Neuron (in vitro differentiated cells): ENCODE results near the gene FLNB.

Source experiments
- H2AFZ ChIP-seq: one replicate; pipeline ENCODE4 v1.6.1; 2013; ENCODE audit warnings: low read depth, mild to moderate bottlenecking, inconsistent platforms, low read length, moderate library complexity
- H3K27me3 ChIP-seq: one replicate; pipeline ENCODE4 v1.6.1; 2013; ENCODE audit warnings: low read length; ENCODE audit not compliant: insufficient read depth
- H3K36me3 ChIP-seq: one replicate; pipeline ENCODE4 v1.6.1; 2013; ENCODE audit warnings: low read length; ENCODE audit not compliant: insufficient read depth
- H3K4me1 ChIP-seq: one replicate; pipeline ENCODE4 v1.6.1; 2013; ENCODE audit warnings: low read length; ENCODE audit not compliant: insufficient read depth
- H3K4me3 ChIP-seq: 2 replicates; pipeline ENCODE4 v1.5.1; 2013; ENCODE audit warnings: mild to moderate bottlenecking, low read length, moderate library complexity
- H3K9me3 ChIP-seq: one replicate; pipeline ENCODE4 v1.6.1; 2013; ENCODE audit warnings: low read length

The FLNB gene

GRCh38 chr3:58152225-58153015 lies 144.2 kb downstream of the FLNB start:
- peaks cover 42% of the 10 kb centered on the region for H3K36me3 ChIP-seq
- no peak overlapping the region for H3K4me3 ChIP-seq
- peaks cover 6% of the 10 kb centered on the region for H3K4me1 ChIP-seq
- H3K9me3 ChIP-seq = no peaks in the 10 kb centered on the region
- no peak overlapping the region for H2AFZ ChIP-seq
- no peaks in the 10 kb centered on the region for H3K27me3 ChIP-seq

GRCh38 chr3:58153371-58153770 lies 145.1 kb downstream of the FLNB start:
- no peak overlapping the region for H2AFZ ChIP-seq
- no peaks in the 10 kb centered on the region for H3K9me3 ChIP-seq
- H3K4me3 ChIP-seq = no peak overlapping the region
- no peaks in the 10 kb centered on the region for H3K27me3 ChIP-seq
- H3K36me3 ChIP-seq = peaks cover 42% of the 10 kb centered on the region
- peaks cover 13% of the 10 kb centered on the region for H3K4me1 ChIP-seq

- peaks cover 13% of the 10 kb centered on the region for H3K4me1 ChIP-seq
- H3K4me3 ChIP-seq = no peak overlapping the region
- no peaks in the 10 kb centered on the region for H3K9me3 ChIP-seq
- H3K36me3 ChIP-seq = peaks cover 28% of the 10 kb centered on the region
- no peak overlapping the region for H2AFZ ChIP-seq
- no peaks in the 10 kb centered on the region for H3K27me3 ChIP-seq
These were observed 146.6 kb downstream of the FLNB start for GRCh38 chr3:58154626-58155449.

GRCh38 chr3:58155838-58156237 lies 147.6 kb downstream of the FLNB start:
- Histone ChIP-seq H3K36me3 (peaks cover 23% of the 10 kb centered on the region), H3K27me3 (no peaks in the 10 kb centered on the region), H3K9me3 (no peaks in the 10 kb centered on the region), H2AFZ (no peak overlapping the region), H3K4me1 (peaks cover 13% of the 10 kb centered on the region), H3K4me3 (no peak overlapping the region)

GRCh38 chr3:58157700-58158099 lies 149.5 kb downstream of the FLNB start:
- Histone ChIP-seq H3K27me3 (no peaks in the 10 kb centered on the region), H3K36me3 (peaks cover 23% of the 10 kb centered on the region), H3K4me3 (no peak overlapping the region), H2AFZ (no peak overlapping the region), H3K4me1 (peaks cover 13% of the 10 kb centered on the region), H3K9me3 (no peaks in the 10 kb centered on the region)

- Histone ChIP-seq H3K4me1 (peaks cover 13% of the 10 kb centered on the region), H3K4me3 (no peak overlapping the region), H2AFZ (no peak overlapping the region), H3K36me3 (peaks cover 24% of the 10 kb centered on the region), H3K27me3 (no peaks in the 10 kb centered on the region), H3K9me3 (no peaks in the 10 kb centered on the region)
These were observed 150.4 kb downstream of the FLNB start for GRCh38 chr3:58158442-58159153.

GRCh38 chr3:58160399-58160798 lies 152.2 kb downstream of the FLNB start:
- Histone ChIP-seq H2AFZ (no peak overlapping the region), H3K4me3 (no peak overlapping the region), H3K36me3 (peaks cover 16% of the 10 kb centered on the region), H3K9me3 (no peaks in the 10 kb centered on the region), H3K4me1 (peaks cover 13% of the 10 kb centered on the region), H3K27me3 (no peaks in the 10 kb centered on the region)

GRCh38 chr3:58161435-58162398 lies 153.5 kb downstream of the FLNB start:
- Histone ChIP-seq H3K9me3 (no peaks in the 10 kb centered on the region), H3K4me3 (no peak overlapping the region), H3K27me3 (no peaks in the 10 kb centered on the region), H3K4me1 (peaks cover 13% of the 10 kb centered on the region), H2AFZ (no peak overlapping the region), H3K36me3 (peaks cover 10% of the 10 kb centered on the region)

GRCh38 chr3:58163234-58163633 lies 155.0 kb downstream of the FLNB start:
- Histone ChIP-seq H3K9me3 (no peaks in the 10 kb centered on the region), H3K4me1 (no peaks in the 10 kb centered on the region), H3K4me3 (no peak overlapping the region), H3K36me3 (peaks cover 10% of the 10 kb centered on the region), H2AFZ (no peak overlapping the region), H3K27me3 (no peaks in the 10 kb centered on the region)

- no peaks in the 10 kb centered on the region for H3K4me1 ChIP-seq
- no peak overlapping the region for H2AFZ ChIP-seq
- no peaks in the 10 kb centered on the region for H3K9me3 ChIP-seq
- H3K4me3 ChIP-seq = no peak overlapping the region
- H3K36me3 ChIP-seq = peaks cover 11% of the 10 kb centered on the region
- H3K27me3 ChIP-seq = no peaks in the 10 kb centered on the region
These were observed 156.1 kb downstream of the FLNB start for GRCh38 chr3:58164199-58164879.

GRCh38 chr3:58164906-58165821 lies 156.9 kb downstream of the FLNB start:
- no peak overlapping the region for H2AFZ ChIP-seq
- no peaks in the 10 kb centered on the region for H3K27me3 ChIP-seq
- H3K36me3 ChIP-seq = peaks cover 16% of the 10 kb centered on the region
- H3K4me3 ChIP-seq = no peak overlapping the region
- H3K9me3 ChIP-seq = no peaks in the 10 kb centered on the region
- H3K4me1 ChIP-seq = no peaks in the 10 kb centered on the region
